TTC549 (cell line): ENCODE results near the gene SLC6A13.
"Not testable (repeated sequence)": the region's sequence is repeated elsewhere in the genome, so short reads cannot be mapped to it uniquely, and the experiment has no call there.

Source experiments
- FAIRE-seq: peaks from 2 replicates; lab custom pipeline; 2012; peaks lifted over from hg19 to GRCh38; lab: Jason Lieb, UNC

SLC6A13 gene

DNA sequence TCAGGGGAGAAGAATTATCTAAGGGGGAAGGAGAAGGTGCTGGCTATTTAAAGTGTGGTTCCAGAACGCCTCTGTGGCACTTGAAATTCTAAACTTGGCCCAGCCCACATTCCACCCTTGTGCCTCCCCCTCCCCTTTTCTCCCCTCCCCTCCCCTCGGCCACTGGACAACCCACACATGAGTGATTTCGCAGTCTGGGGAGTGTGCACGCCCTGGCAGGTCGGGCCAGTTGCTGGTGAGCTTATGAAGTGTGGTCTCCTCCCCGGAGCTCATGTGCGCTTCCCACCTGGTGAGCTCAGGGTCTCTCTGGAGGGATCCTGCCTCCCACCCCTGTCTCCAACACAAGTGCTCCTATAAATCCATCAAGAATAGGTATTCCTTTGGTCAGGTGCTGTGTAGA is at the start of gene SLC6A13:
Gene SLC6A13 (minus strand): TSS at position 20 of the 400 bp plus-strand sequence. CDS start 2,784 bp downstream, outside the sequence.
- no peak for FAIRE-seq

GRCh38 chr12:308511-308910 is 45.9 kb upstream of the SLC6A13 start:
- no peak for FAIRE-seq

GRCh38 chr12:307406-307805 is 44.8 kb upstream of the SLC6A13 start:
- FAIRE-seq, result no peak

GRCh38 chr12:304805-305204 is 42.2 kb upstream of the SLC6A13 start:
- no peak for FAIRE-seq

DNA sequence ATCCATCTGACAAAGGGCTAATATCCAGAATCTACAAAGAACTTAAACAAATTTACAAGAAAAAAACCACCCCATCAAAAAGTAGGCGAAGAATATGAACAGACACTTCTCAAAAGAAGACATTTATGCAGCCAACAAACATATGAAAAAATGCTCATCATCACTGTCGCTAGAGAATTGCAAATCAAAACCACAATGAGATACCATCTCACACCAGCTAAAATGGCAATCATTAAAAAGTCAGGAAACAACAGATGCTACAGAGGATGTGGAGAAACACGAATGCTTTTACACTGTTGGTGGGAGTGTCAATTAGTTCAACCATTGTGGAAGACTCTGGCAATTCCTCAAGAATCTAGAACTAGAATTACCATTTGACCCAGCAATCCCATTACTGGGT is 40.1 kb upstream of the SLC6A13 start:
- not testable (repeated sequence) for FAIRE-seq

GRCh38 chr12:300166-300565 is 37.5 kb upstream of the SLC6A13 start:
- FAIRE-seq, result not testable (repeated sequence)

GRCh38 chr12:299511-299910 is 36.9 kb upstream of the SLC6A13 start:
- not testable (repeated sequence) for FAIRE-seq

GRCh38 chr12:298059-298458 is 35.4 kb upstream of the SLC6A13 start:
- FAIRE-seq, result not testable (repeated sequence)

DNA sequence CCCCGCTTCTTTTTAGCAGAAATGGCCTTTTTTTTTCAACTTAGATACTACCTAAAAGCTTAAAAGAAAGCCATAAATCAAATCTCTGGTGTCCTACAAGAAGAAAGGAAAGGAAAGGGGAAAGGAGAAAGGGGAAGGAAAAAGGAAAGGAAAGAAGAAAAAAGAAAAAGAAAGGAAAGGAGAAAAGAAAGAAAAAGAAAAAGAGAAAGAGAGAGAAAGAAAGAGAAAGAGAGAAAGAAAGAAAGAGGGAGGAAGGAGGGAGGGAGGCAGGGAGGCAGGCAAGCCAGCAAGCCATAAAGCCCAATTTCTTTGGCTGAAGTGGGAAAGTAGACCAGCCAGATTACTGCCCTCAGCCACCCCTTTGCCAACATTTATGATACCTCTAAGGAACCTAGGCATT is 32.5 kb upstream of the SLC6A13 start:
- FAIRE-seq, result no peak

GRCh38 chr12:293199-293598 is 30.6 kb upstream of the SLC6A13 start:
- no peak for FAIRE-seq

DNA sequence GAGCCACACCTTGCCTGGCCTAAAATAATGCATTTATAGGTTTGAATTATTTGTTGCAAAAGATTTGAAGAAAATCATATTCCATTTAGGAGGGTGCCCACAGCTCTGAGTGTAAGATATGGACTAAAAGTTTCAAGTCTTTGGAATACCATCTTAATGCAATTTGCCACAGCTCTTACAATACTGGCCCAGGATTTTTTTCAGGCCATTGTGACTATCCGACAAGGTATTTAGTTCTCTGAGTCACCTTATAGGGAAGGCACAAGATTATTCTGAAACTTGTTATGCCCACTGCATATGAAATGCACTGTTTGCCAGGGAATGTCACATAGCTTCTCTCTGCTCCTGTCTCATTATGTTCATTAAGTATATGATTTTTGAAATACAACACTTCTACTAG is 29.6 kb upstream of the SLC6A13 start:
- FAIRE-seq, result no peak

GRCh38 chr12:291153-291723 is 28.6 kb upstream of the SLC6A13 start:
- no peak for FAIRE-seq

DNA sequence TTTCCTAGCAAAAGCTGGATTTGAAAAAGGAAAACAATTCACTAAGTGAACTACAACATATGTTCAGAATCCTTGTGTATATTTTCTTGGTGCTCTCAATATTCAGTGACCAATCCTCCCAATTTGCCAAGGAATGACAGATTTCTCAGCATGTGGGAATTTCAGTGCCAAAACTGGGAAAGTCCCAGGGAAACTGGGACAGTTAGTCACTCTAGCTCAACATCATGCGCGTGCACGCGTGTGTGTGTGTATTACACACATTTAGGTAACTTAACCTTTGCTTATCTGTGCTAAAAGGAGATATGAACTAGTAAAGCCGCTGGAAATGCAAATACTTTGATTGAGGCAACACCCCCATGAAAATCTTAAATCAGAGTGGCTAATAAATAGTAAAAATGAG is 26.1 kb upstream of the SLC6A13 start:
- FAIRE-seq, result no peak

- no peak for FAIRE-seq
Measured at GRCh38 chr12:286531-287300, 24.1 kb upstream of the SLC6A13 start.

GRCh38 chr12:278046-278445 is 15.4 kb upstream of the SLC6A13 start:
- no peak for FAIRE-seq

- FAIRE-seq, result no peak
Measured at GRCh38 chr12:275812-276211, 13.2 kb upstream of the SLC6A13 start.

DNA sequence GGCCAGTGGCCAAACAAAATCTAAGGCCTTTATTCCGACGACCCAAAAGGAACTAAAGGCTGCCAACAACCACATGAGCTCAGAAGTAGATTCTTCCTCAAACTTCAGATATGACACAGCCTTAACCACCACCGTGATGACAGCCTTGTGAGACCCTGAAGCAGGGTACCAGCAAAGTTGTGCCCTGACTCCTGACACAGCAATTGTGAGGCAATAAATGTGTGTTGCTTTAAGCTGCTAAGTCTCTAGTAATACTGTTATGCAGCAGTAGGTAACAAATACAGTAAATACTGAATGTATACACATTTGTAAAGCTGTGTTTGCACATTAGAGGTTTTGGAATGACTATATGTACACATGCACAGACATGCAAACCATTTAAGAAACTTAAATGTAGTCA is 10.7 kb upstream of the SLC6A13 start:
- no peak for FAIRE-seq

GRCh38 chr12:272942-273341 is 10.3 kb upstream of the SLC6A13 start:
- FAIRE-seq, result no peak

GRCh38 chr12:271161-271560 is 8.5 kb upstream of the SLC6A13 start:
- no peak for FAIRE-seq

DNA sequence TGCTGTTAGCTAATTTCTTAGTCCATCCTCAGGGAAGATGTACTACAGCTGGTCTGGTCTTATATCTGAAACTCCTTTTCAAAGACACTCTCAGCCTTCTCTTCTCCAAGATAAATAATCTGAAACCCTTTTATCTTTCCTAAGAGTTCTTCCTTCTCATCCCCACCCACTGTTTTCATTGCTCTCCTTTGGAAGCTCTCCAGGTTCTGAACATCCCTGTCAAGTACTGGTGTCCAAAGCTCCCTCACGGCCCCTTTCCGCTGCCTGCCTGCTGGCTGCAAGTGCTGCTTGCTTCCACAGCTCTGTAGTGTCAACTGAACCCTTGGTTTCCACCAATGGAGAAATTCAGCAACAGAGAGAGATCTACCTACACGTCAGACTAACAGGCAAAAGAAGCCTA is 6.6 kb upstream of the SLC6A13 start:
- FAIRE-seq, result no peak

GRCh38 chr12:268483-268840 is 5.8 kb upstream of the SLC6A13 start:
- FAIRE-seq, result no peak

DNA sequence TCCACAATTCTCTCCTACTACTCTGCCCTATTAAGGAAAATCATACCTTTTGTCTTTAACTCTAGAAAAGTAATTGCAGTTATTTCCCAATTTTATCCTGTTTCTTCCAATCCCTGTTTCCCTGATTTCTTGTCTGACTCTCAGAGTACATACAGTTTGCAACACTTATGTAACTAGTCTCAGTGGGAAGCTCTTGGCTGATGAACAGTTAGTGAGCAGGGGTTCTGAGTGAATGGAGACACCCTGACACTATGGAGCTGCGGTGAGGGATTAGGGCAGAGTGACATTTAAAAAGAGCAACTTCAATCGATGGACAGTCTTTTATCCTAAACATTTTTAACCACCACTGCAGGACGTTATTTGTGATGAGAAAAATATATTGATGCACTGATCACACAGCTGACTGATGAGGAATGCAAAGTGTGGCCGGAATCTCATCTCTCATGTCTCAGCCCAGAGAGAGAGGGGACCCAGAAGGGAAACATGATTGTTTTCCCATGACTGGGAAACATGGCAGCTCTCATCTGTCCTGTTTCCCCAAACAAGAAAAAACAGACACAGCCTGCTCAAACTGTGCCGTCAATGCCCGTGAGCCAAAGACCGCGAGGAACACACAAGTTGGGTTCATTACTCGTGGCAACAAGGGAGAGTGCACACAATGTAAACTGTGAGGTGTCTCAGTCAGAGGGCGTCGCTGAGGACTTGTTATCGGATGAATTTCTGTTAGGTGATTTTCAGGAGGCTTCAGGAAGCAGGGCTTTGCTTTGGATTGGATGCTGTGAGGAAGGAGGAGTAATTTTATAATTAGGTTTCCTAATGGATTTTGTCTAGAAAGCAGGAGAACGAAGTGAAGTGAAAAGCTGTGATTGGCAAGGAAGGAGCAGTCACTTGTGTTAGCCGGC is 5.2 kb upstream of the SLC6A13 start:
- FAIRE-seq, result no peak

DNA sequence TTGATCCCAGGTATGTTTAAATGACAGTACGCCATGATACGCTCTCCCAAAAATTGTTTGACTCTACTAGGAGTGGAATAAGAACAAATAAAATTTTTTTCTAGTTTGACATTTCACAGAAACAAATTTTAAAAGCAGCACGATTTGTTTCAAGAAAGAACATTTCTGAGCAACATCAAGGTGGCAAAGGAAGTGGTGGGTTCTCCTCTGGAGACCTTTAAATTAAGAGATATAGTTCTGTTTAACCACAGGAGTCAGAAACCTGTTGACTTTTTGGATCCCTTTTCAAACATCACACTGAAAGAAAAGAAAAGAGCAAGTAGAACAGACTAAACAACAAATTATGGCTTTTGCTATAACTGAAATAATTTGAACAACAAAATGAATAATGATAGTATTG is 2.5 kb upstream of the SLC6A13 start:
- FAIRE-seq, result no peak
